T-helper 2 cell (primary cell): ENCODE data around the gene SRGAP2B.
"Not testable (repeated sequence)": the region's sequence is repeated elsewhere in the genome, so short reads cannot be mapped to it uniquely, and the experiment has no call there.

Experiments used
- DNase-seq, 5 experiments: peaks; one replicate each; pipeline versions ENCODE4 v3.0.0 to v3.0.0-alpha.2; 2012 to 2022

The SRGAP2B gene

GRCh38 chr1:145041519-145041918 lies 53.6 kb downstream of the SRGAP2B start:
- DNase-seq, result not testable (repeated sequence)

DNA sequence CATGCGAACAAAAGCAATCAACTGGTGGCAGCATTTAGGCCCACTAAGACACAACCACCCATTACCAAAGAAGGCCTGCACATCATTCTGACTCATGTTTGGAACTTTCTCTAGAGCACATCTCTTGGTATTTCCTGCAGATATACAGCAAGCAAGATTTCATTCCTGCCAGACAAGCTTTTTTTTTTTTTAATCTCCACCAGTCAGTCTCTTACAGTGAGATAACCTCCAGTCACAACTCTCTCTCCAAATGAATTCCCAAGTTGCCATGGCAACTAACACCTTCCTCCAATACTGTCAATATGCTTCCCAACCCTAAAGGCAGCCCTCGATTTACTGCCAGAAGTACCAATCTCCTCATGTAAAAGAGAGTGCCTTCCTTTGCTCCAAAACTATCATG lies 59.1 kb downstream of the SRGAP2B start:
- not testable (repeated sequence) for DNase-seq

GRCh38 chr1:145033523-145033922 lies 61.6 kb downstream of the SRGAP2B start:
- not testable (repeated sequence) for DNase-seq

DNA sequence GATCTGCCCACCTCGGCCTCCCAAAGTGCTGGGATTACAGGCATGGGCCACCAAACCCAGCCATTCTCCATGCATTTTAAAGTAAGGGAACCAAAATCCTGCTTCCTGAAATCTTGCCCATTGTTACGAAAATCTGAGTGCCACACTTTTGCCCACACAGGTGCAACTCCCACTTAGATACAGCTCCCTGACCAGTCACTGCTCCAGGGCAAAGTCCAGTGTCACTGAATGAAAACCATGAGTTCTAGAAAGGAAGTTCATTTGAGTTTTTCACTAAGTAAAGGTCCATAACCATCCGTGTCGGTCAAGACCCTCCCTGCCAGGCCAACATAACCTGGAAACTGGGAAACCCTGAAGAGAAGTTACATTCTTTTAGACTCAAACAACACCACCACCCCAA lies 67.9 kb downstream of the SRGAP2B start:
- DNase-seq, result not testable (repeated sequence)

- DNase-seq, result not testable (repeated sequence)
Observed at GRCh38 chr1:145025286-145025685, 69.8 kb downstream of the SRGAP2B start.

DNA sequence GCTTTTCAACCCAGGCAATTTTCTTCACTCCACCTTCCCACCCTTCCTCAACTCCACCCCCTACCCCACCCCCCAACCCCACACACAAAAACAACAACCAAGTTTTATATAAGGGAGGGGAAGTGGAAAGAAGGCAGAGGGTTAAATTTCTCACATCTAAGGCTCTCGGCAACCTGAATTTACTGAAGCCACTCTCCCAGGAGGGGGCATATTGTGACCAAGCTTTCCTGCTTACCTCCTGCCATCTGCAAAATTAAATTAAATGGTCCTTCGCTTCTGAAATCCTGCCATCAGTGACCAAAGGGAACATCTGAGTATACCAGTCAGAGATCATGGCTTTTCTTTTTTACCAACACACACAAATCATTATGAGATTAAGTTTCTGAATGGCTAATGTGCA lies 72.9 kb downstream of the SRGAP2B start:
- not testable (repeated sequence) for DNase-seq

DNA sequence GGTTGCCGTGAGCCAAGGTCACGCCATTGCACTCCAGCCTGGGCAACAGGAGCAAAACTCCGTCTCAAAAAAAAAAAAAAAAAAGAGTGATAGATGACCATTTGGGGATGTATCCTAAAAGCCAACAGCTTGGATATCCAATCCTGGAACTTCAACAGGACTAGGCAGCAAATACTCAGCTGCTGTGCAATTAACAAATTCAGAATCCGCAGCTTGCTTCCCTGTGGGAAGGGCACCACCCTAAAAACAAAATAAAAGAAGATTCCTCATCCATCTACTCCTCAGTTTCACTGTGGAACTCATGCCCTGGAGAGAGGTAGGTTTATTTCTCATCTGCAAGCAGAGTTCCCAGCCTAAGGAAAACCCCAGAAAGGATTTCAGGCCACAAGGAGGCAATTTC lies 73.4 kb downstream of the SRGAP2B start:
- DNase-seq, result not testable (repeated sequence)

DNA sequence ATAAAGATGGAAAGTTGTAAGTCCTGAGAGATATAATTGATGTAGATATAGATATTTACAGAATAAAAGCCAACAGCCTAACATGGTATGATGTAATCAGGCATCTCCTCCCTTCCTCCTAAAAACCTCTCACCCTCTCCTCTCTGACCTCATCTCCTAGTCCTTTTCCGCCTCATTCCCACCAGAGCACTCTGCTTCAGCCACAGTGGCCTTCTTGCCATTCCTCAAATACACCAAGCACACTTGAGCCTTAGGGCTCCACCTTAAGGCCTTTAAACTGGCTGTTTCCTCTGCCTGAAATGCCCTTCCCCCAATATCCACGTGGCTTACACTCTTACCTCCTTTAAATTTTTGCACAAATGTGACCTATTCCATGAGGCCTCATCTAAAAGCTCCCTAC lies 75.4 kb downstream of the SRGAP2B start:
- DNase-seq, result not testable (repeated sequence)

DNA sequence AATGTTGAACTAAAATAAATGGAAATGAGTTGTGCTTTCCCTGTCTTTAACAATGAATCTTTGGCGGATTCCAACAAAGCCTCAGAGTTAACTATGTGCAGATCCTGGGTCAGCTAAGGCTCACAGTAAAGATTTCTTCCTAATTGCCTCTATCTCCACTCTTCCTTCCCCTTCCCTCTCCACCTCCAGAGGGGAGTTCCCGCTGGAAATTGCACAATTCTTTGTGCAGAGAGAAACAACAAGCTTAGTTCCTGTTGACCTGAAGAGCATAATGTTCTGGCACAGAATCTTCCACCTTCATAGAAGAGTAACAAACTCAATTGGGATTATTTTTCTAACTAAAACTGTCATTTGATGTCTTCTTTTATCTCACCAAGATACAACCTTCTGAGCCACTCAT lies 77.4 kb downstream of the SRGAP2B start:
- not testable (repeated sequence) for DNase-seq

GRCh38 chr1:145016492-145016862 lies 78.7 kb downstream of the SRGAP2B start:
- DNase-seq, result not testable (repeated sequence)

DNA sequence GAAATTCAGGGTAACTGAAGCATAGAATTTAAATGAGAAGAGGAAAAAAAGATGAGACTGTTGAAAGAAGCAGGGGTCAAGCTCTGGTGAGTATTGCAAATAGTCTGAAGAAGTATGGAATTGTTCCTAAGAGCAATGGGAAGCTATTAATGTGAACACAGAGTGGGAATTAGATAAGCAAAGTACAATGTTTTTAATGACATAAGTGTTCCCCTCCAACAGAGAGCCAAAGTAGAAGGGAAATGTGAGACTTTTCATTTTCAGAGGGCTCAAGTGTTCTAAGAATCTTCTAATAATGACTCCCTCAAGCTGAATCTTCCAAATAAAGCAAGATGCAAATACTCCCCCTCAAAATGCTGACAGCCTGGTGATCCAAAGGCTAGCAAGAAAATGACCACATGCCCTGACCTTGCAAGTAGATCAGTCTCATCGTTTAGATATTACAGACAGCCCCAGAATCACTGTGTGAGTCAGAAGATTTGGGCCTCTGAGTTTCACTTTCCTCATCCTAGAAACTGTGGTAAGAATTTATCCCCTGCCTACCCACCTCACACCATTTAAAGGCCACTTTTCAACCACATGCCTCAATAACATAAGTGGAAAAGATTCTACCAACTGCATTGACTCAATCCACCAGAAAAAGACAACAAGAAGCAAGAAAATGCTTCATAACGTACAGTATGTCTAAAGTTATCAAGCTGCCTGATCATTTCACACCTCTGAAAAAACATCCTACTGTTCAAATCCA lies 79.2 kb downstream of the SRGAP2B start:
- not testable (repeated sequence) for DNase-seq

- DNase-seq, result not testable (repeated sequence)
Observed at GRCh38 chr1:145013353-145013752, 81.8 kb downstream of the SRGAP2B start.

- not testable (repeated sequence) for DNase-seq
Observed at GRCh38 chr1:145011811-145012210, 83.3 kb downstream of the SRGAP2B start.

DNA sequence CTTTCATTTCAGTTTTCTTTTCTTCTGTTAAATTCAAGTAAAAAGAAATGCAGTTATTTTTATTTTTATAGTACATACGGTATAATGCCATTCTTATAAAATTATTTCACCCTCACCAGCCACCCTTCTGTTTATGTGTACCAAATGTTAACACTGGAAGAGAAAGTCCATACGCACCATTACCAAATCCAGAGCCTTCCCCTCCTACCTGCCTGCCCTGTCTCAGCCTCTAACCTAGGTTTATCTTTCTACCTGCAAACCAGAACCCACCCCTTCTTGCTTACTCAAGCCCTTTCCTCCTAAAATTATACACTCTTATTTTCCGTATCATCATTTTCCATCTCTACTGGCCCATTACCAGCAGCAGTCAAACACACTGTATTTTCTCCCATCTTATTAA lies 84.5 kb downstream of the SRGAP2B start:
- DNase-seq, result not testable (repeated sequence)

- DNase-seq, result not testable (repeated sequence)
Observed at GRCh38 chr1:145009928-145010327, 85.2 kb downstream of the SRGAP2B start.

GRCh38 chr1:145008388-145008787 lies 86.7 kb downstream of the SRGAP2B start:
- not testable (repeated sequence) for DNase-seq

- DNase-seq, result not testable (repeated sequence)
Observed at GRCh38 chr1:145005142-145005541, 90.0 kb downstream of the SRGAP2B start.

- not testable (repeated sequence) for DNase-seq
Observed at GRCh38 chr1:145001381-145001780, 93.7 kb downstream of the SRGAP2B start.

DNA sequence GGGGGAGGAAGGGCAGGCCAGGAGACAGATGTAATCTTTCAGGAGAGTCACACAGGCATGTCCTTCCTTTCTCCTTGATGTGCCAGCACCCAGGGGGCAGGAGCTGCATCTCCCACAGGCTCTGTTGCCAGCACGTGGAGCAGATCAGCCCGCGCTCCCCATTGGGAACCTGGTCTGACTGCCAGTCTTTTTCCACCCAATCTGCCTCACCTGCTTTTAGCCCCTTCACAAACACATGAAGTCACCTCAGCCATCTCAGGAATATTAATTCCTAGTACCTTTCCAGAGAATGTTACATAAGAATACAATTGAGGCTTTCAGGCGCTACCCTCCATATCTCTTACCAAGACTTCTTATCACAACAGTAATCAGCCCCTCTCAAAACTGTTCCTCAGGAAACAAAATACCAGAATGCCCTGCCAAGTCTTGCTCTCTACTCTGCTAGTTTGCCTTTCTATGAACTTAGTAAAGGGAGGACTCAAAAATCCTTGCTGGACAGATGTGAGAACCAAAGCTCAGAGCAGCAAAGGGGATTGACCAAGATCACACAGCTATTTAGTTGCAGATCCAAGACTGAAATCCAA lies 94.3 kb downstream of the SRGAP2B start:
- DNase-seq, result not testable (repeated sequence)

GRCh38 chr1:145000074-145000742 lies 94.9 kb downstream of the SRGAP2B start:
- not testable (repeated sequence) for DNase-seq

- not testable (repeated sequence) for DNase-seq
Observed at GRCh38 chr1:144998981-144999273, 96.2 kb downstream of the SRGAP2B start.

- not testable (repeated sequence) for DNase-seq
Observed at GRCh38 chr1:144998134-144998980, 96.8 kb downstream of the SRGAP2B start.
